SK-N-MC (cell line): ENCODE data around the gene GAK.

Experiments used
- DNase-seq: peaks from one replicate; pipeline ENCODE4 v3.0.0-alpha.2; 2011; ENCODE audit warnings: low read depth, low spot score
- H3K27ac ChIP-seq: fragments of 200-600 bp; sonication (generic); 2 replicates; pipeline ENCODE4 v1.5.1; 2016; ENCODE audit warnings: mixed run types
- H3K36me3 ChIP-seq: fragments of 200-600 bp; sonication (generic); 2 replicates; pipeline ENCODE4 v1.6.1; 2017; ENCODE audit warnings: antibody characterized with exemption, low read length, mixed read lengths; ENCODE audit not compliant: insufficient read depth
- H3K4me3 ChIP-seq: fragments of 200-600 bp; sonication (generic); 2 replicates; pipeline ENCODE4 v1.5.1; 2016
- H3K9ac ChIP-seq: fragments of 200-600 bp; sonication (generic); 2 replicates; pipeline ENCODE4 v1.8.0; 2017; ENCODE audit warnings: mixed run types, mixed read lengths; ENCODE audit not compliant: insufficient read length
- H3K9me3 ChIP-seq: fragments of 200-600 bp; sonication (generic); 2 replicates; pipeline ENCODE4 v1.6.1; 2017; ENCODE audit warnings: low read depth, mild to moderate bottlenecking, antibody characterized with exemption, low read length, moderate library complexity, mixed read lengths
- EZH2 ChIP-seq: fragments of 200-600 bp; sonication (generic); IDR thresholded peaks from one replicate; pipeline ENCODE4 v1.6.1; 2017; ENCODE audit warnings: antibody characterized with exemption
- FOXP2 ChIP-seq: optimal IDR thresholded peaks from 2 replicates; pipeline ENCODE3; 2011; ENCODE audit warnings: mild to moderate bottlenecking, moderate library complexity; ENCODE audit not compliant: insufficient read depth; ENCODE audit errors: extremely low read length, control extremely low read depth
- POLR2AphosphoS5 ChIP-seq: IDR thresholded peaks from 2 replicates; pipeline ENCODE4 v1.6.1; 2012; ENCODE audit warnings: mild to moderate bottlenecking, low read depth, low read length, borderline replicate concordance

Gene GAK

GRCh38 chr4:845836-846251 lies 86.3 kb downstream of the GAK start:
- Histone ChIP-seq H3K9me3 (no peaks in the 10 kb centered on the region), H3K4me3 (no peak overlapping the region), H3K27ac (no peak overlapping the region), H3K36me3 (no peaks in the 10 kb centered on the region; the same call in 1 of the 2 replicates), H3K9ac (no peak overlapping the region)
- TF ChIP-seq POLR2AphosphoS5 (no peak), FOXP2 (no peak), EZH2 (no peak)
- no peak for DNase-seq

- TF ChIP-seq EZH2 = no peak
- H3K9ac ChIP-seq = no peak overlapping the region
- H3K36me3 ChIP-seq = no peaks in the 10 kb centered on the region; the same call in 1 of the 2 replicates
- no peak overlapping the region for H3K27ac ChIP-seq
- no peaks in the 10 kb centered on the region for H3K9me3 ChIP-seq
- H3K4me3 ChIP-seq = no peak overlapping the region
- no peak for DNase-seq
These were observed 86.8 kb downstream of the GAK start for GRCh38 chr4:845233-845835.

GRCh38 chr4:844752-845232 lies 87.3 kb downstream of the GAK start:
- no peak overlapping the region for H3K27ac ChIP-seq
- H3K9ac ChIP-seq = no peak overlapping the region
- H3K4me3 ChIP-seq = no peak overlapping the region
- TF ChIP-seq FOXP2 (no peak), POLR2AphosphoS5 (no peak), EZH2 (no peak)
- no peak for DNase-seq
- no peaks in the 10 kb centered on the region for H3K9me3 ChIP-seq
- H3K36me3 ChIP-seq = no peaks in the 10 kb centered on the region; the same call in 1 of the 2 replicates

- no peak overlapping the region for H3K9ac ChIP-seq
- TF ChIP-seq EZH2 = no peak
- TF ChIP-seq POLR2AphosphoS5 = no peak
- no peak for TF ChIP-seq FOXP2
- H3K36me3 ChIP-seq = no peaks in the 10 kb centered on the region
- no peak overlapping the region for H3K27ac ChIP-seq
- H3K9me3 ChIP-seq = no peaks in the 10 kb centered on the region
- no peak for DNase-seq
- H3K4me3 ChIP-seq = no peak overlapping the region
These were observed 92.3 kb downstream of the GAK start for GRCh38 chr4:839675-840443.

- no peak overlapping the region for H3K4me3 ChIP-seq
- H3K27ac ChIP-seq = no peak overlapping the region
- H3K36me3 ChIP-seq = no peaks in the 10 kb centered on the region
- H3K9me3 ChIP-seq = no peaks in the 10 kb centered on the region
- TF ChIP-seq FOXP2 (no peak), POLR2AphosphoS5 (no peak), EZH2 (no peak)
- no peak for DNase-seq
- no peak overlapping the region for H3K9ac ChIP-seq
These were observed 94.3 kb downstream of the GAK start for GRCh38 chr4:837772-838171.

- TF ChIP-seq POLR2AphosphoS5 (no peak), EZH2 (no peak), FOXP2 (no peak)
- no peak for DNase-seq
- H3K9me3 ChIP-seq = no peaks in the 10 kb centered on the region
- no peak overlapping the region for H3K4me3 ChIP-seq
- no peak overlapping the region for H3K27ac ChIP-seq
- H3K36me3 ChIP-seq = no peaks in the 10 kb centered on the region
- no peak overlapping the region for H3K9ac ChIP-seq
These were observed 95.3 kb downstream of the GAK start for GRCh38 chr4:836750-837301.

- Histone ChIP-seq H3K4me3 (no peak overlapping the region), H3K36me3 (no peaks in the 10 kb centered on the region), H3K9me3 (no peaks in the 10 kb centered on the region), H3K9ac (no peak overlapping the region), H3K27ac (no peak overlapping the region)
- no peak for DNase-seq
- TF ChIP-seq FOXP2 = no peak
- TF ChIP-seq EZH2 = no peak
- no peak for TF ChIP-seq POLR2AphosphoS5
These were observed 96.1 kb downstream of the GAK start for GRCh38 chr4:836003-836511.

GRCh38 chr4:835148-836002 lies 96.7 kb downstream of the GAK start:
- Histone ChIP-seq H3K4me3 (no peak overlapping the region), H3K36me3 (no peaks in the 10 kb centered on the region), H3K9me3 (no peaks in the 10 kb centered on the region), H3K27ac (no peak overlapping the region), H3K9ac (no peak overlapping the region)
- no peak for TF ChIP-seq POLR2AphosphoS5
- TF ChIP-seq EZH2 = no peak
- TF ChIP-seq FOXP2 = no peak
- DNase-seq = no peak
